22Rv1 (cell line): Measurements from ENCODE around the gene DNAJA4.
"Not testable (repeated sequence)": the region's sequence is repeated elsewhere in the genome, so short reads cannot be mapped to it uniquely, and the experiment has no call there.

ENCODE experiments used
- ZFX ChIP-seq: fragments of 450-650 bp; IDR thresholded peaks from 2 replicates; pipeline ENCODE4 v1.6.1; 2017; ENCODE audit warnings: antibody characterized with exemption, borderline replicate concordance
- TF ChIP-seq, protein P1 (sequence below): fragments of 450-650 bp; IDR thresholded peaks from 2 replicates; pipeline ENCODE4 v1.5.1; 2017; ENCODE audit warnings: mild to moderate bottlenecking

DNA sequence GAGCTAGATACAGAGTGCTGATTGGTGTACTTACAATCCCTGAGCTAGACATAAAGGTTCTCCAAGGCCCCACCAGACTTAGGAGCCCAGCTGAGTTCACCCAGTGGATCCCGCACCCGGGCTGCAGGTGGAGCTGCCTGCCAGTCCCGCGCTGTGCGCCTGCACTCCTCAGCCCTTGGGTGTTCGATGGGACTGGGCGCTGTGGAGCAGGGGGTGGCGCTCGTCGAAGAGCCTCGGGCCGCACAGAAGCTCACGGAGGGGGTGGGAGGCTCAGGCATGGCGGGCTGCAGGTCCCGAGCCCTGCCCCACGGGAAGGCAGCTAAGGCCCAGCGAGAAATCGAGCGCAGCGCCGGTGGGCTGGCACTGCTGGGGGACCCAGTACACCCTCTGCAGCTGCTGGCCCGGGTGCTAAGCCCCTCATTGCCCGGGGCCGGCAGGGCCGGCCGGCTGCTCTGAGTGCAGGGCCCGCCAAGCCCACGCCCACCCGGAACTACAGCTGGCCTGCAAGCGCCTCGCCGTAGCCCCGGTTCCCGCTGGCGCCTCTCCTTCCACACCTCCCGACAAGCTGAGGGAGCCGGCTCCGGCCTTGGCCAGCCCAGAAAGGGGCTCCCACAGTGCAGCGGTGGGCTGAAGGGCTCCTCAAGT lies 18.3 kb upstream of the DNAJA4 start:
- TF ChIP-seq, protein P1, sequence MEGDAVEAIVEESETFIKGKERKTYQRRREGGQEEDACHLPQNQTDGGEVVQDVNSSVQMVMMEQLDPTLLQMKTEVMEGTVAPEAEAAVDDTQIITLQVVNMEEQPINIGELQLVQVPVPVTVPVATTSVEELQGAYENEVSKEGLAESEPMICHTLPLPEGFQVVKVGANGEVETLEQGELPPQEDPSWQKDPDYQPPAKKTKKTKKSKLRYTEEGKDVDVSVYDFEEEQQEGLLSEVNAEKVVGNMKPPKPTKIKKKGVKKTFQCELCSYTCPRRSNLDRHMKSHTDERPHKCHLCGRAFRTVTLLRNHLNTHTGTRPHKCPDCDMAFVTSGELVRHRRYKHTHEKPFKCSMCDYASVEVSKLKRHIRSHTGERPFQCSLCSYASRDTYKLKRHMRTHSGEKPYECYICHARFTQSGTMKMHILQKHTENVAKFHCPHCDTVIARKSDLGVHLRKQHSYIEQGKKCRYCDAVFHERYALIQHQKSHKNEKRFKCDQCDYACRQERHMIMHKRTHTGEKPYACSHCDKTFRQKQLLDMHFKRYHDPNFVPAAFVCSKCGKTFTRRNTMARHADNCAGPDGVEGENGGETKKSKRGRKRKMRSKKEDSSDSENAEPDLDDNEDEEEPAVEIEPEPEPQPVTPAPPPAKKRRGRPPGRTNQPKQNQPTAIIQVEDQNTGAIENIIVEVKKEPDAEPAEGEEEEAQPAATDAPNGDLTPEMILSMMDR = not testable (repeated sequence)
- TF ChIP-seq ZFX = not testable (repeated sequence)
